ENCODE data around the gene CCL27.

Gene CCL27

DNA sequence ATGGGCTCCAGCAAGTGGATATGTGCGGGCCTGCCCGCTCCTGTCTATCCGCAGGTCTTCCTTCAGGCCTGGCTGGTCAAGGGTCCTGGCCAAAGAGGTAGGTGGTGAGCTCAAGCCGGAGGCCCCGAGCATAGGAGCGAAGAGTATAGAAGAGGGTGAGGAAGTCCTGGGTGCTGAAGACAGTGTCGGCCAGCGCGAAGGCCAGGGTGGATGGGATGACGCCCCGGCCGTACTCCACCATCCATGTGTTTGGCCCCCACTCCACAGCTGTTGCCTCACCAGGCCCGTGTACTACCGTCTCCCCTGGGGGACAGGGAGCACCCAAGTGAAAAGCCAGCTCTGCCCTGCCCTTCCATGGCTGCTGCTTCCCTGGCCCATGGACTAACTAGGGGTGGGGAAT is 26.9 kb downstream of the CCL27 start:
- Histone ChIP-seq H3K4me3 (ENCODE audit: insufficient read depth, low read length, poor library complexity, severe bottlenecking) (peak overlapping the region; percentile 21), H3K4me2 (ENCODE audit: low read depth, low read length, poor library complexity, severe bottlenecking) (peak overlapping the region; percentile 65), H3K27me3 (ENCODE audit: low read length) (no peaks in the 10 kb centered on the region), H3F3A (ENCODE audit: insufficient read depth) (peaks cover 27% of the 10 kb centered on the region), H3K9me2 (replicated peaks; ENCODE audit: insufficient read depth, low read length) (no peaks in the 10 kb centered on the region), H2AFZ (ENCODE audit: low read depth, low read length, severe bottlenecking) (no peak overlapping the region), H3K36me3 (ENCODE audit: low read length) (0 out of 2 replicates have a peak, but pooled peaks cover 5% of the 10 kb centered on the region), H3K27ac (ENCODE audit: low read depth, low read length) (no peak overlapping the region), H3K9me3 (ENCODE audit: insufficient read depth, low read length) (no peaks in the 10 kb centered on the region), H4K20me1 (ENCODE audit: low read depth, low read length) (no peaks in the 10 kb centered on the region), H3K79me2 (ENCODE audit: insufficient read depth, low read length) (peaks cover 26% of the 10 kb centered on the region), H3K9ac (ENCODE audit: low read length) (0 out of 2 replicates have a peak overlapping the region, but pooled peaks have one; percentile 10)
- no peak for TF ChIP-seq EZH2phosphoT487 (conservative IDR thresholded peaks at IDR 0.05; ENCODE audit: low read length)
- TF ChIP-seq, protein P1, sequence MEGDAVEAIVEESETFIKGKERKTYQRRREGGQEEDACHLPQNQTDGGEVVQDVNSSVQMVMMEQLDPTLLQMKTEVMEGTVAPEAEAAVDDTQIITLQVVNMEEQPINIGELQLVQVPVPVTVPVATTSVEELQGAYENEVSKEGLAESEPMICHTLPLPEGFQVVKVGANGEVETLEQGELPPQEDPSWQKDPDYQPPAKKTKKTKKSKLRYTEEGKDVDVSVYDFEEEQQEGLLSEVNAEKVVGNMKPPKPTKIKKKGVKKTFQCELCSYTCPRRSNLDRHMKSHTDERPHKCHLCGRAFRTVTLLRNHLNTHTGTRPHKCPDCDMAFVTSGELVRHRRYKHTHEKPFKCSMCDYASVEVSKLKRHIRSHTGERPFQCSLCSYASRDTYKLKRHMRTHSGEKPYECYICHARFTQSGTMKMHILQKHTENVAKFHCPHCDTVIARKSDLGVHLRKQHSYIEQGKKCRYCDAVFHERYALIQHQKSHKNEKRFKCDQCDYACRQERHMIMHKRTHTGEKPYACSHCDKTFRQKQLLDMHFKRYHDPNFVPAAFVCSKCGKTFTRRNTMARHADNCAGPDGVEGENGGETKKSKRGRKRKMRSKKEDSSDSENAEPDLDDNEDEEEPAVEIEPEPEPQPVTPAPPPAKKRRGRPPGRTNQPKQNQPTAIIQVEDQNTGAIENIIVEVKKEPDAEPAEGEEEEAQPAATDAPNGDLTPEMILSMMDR (IDR thresholded peaks at IDR 0.05; ENCODE audit: insufficient read depth, low read length, poor library complexity, severe bottlenecking), result no peak

DNA sequence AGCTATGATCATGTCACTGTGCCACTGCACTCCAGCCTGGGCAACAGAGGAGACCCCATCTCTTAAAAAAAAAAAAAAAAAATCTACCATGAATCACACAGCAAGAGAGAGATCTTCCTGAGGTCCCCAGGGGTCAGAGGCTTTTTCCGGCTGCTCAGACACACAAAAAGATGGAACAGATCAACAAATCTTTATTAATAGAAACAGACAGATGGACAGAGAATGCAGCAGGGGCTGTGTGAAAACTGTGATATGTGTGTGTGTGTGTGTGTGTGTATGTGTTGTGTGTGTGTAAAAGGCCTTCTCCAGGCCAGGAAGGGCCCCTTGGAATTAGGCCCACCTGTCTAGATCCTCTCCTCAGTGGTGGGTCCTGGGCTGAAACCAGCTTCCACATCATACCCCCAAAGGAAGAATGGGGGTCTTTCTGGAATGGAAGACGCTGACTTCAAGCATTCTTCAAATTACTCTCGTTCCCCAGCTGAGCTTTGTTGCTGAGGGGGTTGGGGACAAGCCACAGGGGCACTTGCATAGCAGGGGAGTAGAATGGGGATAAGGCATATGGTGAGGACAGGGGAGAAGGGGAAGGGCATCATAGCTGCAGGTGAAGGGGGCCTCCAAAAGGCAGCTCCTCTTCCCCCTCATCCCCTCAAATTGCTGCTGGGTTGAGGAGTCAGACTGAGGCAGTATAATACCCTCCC is 27.8 kb downstream of the CCL27 start:
- no peak overlapping the region for H3K4me2 ChIP-seq (ENCODE audit: low read depth, low read length, poor library complexity, severe bottlenecking)
- H3K79me2 ChIP-seq (ENCODE audit: insufficient read depth, low read length), result peaks cover 26% of the 10 kb centered on the region
- no peak overlapping the region for H2AFZ ChIP-seq (ENCODE audit: low read depth, low read length, severe bottlenecking)
- H3F3A ChIP-seq (ENCODE audit: insufficient read depth), result peaks cover 27% of the 10 kb centered on the region
- no peaks in the 10 kb centered on the region for H3K9me2 ChIP-seq (replicated peaks; ENCODE audit: insufficient read depth, low read length)
- no peak overlapping the region for H3K9ac ChIP-seq (ENCODE audit: low read length)
- no peak overlapping the region for H3K27ac ChIP-seq (ENCODE audit: low read depth, low read length)
- no peaks in the 10 kb centered on the region for H4K20me1 ChIP-seq (ENCODE audit: low read depth, low read length)
- TF ChIP-seq, protein P1 (IDR thresholded peaks at IDR 0.05; ENCODE audit: insufficient read depth, low read length, poor library complexity, severe bottlenecking), result no peak
- no peak for TF ChIP-seq EZH2phosphoT487 (conservative IDR thresholded peaks at IDR 0.05; ENCODE audit: low read length)
- 0 out of 2 replicates have a peak, but pooled peaks cover 5% of the 10 kb centered on the region for H3K36me3 ChIP-seq (ENCODE audit: low read length)
- H3K4me3 ChIP-seq (ENCODE audit: insufficient read depth, low read length, poor library complexity, severe bottlenecking), result no peak overlapping the region
- no peaks in the 10 kb centered on the region for H3K27me3 ChIP-seq (ENCODE audit: low read length)
- H3K9me3 ChIP-seq (ENCODE audit: insufficient read depth, low read length), result no peaks in the 10 kb centered on the region

DNA sequence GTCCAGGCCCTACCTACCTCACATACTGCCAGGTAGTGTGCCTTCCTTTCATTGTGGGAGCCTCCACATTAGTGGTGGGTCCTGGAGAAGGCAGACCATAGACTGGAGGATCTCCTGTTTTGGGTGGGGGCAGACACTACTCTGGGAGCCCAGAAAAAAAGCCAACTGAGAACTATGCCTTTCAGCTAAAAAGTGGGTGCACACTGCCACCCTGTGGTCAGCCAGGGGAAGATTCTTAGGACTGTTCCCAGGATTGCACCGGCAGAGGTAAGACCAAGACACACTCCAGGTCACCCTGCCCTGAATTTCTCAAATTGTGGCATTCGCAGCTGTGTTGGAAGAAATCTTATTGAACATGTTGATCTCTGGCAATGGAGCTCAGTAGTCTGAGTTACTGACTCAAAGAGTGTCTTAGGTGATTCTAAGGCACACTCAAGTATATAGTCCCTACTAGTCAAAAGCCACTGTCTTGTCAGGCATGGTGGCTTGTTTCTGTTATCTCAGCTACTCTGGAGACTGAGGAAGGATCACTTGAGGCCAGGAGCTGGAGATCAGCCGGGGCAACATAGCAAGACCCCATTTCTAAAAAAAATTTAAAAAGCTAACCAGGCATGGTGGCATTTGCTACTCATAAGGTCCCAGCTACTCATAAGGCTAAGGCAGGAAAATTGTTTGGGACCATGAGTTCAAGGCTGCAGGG is 28.5 kb downstream of the CCL27 start:
- TF ChIP-seq EZH2phosphoT487 (conservative IDR thresholded peaks at IDR 0.05; ENCODE audit: low read length), result no peak
- TF ChIP-seq, protein P1 (IDR thresholded peaks at IDR 0.05; ENCODE audit: insufficient read depth, low read length, poor library complexity, severe bottlenecking), result peak; percentile 98
- Histone ChIP-seq H3K27ac (ENCODE audit: low read depth, low read length) (no peak overlapping the region), H3K36me3 (ENCODE audit: low read length) (0 out of 2 replicates have a peak, but pooled peaks cover 5% of the 10 kb centered on the region), H3K9me2 (replicated peaks; ENCODE audit: insufficient read depth, low read length) (no peaks in the 10 kb centered on the region), H2AFZ (ENCODE audit: low read depth, low read length, severe bottlenecking) (no peak overlapping the region), H3K4me3 (ENCODE audit: insufficient read depth, low read length, poor library complexity, severe bottlenecking) (no peak overlapping the region), H3K27me3 (ENCODE audit: low read length) (no peaks in the 10 kb centered on the region), H3K79me2 (ENCODE audit: insufficient read depth, low read length) (peaks cover 26% of the 10 kb centered on the region), H3F3A (ENCODE audit: insufficient read depth) (peaks cover 26% of the 10 kb centered on the region), H3K9me3 (ENCODE audit: insufficient read depth, low read length) (no peaks in the 10 kb centered on the region), H3K4me2 (ENCODE audit: low read depth, low read length, poor library complexity, severe bottlenecking) (no peak overlapping the region), H3K9ac (ENCODE audit: low read length) (no peak overlapping the region), H4K20me1 (ENCODE audit: low read depth, low read length) (no peaks in the 10 kb centered on the region)

Measured in SU-DHL-6 (cell line).